Activated CD4-positive, alpha-beta T cell treated with anti-CD3 and anti-CD28 coated beads for 4 hours (primary cell): ENCODE results near the gene CRB2.
A peak's percentile ranks its signal among the peaks of the same experiment; 100 is the strongest.
"Not testable (repeated sequence)": the region's sequence is repeated elsewhere in the genome, so short reads cannot be mapped to it uniquely, and the experiment has no call there.

Source experiments
- DNase-seq, 2 donors: peaks; one replicate each; pipeline ENCODE4 v3.0.0-alpha.2; 2020

CRB2 gene

DNA sequence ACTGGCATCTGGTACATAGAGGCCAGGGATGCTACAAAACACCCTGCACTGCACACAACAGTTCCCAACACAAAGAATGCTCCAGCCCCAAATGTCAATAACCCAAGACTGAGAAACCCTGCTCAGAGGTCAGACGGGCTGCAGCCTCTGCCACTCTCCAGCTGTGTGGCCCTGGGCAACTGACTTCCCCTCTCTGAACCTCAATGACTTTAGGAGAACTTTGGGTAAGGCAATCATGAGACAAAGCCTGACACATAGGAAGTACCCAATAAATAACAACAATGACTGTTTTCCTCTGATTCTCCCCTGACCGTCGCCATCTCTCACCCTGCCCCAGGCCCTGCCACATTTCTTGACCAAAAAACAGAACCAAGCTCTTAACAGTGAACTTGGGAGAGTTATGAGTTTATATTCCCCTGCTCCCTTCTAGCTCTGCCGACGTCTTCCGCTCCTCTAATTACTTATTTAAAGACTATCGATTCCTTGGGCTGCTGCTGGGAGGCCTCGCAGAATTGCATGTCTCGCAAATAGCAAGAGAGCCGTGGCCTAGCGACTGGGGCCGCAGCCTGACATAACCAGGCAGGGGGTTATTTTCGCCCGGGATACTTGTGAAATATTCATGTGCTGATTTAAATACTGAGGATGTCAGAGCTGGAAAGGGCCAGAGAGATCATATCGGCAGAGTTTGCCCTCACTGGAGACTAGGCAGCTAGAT, 24.5 kb upstream of the CRB2 start:
- no peak for DNase-seq

DNA sequence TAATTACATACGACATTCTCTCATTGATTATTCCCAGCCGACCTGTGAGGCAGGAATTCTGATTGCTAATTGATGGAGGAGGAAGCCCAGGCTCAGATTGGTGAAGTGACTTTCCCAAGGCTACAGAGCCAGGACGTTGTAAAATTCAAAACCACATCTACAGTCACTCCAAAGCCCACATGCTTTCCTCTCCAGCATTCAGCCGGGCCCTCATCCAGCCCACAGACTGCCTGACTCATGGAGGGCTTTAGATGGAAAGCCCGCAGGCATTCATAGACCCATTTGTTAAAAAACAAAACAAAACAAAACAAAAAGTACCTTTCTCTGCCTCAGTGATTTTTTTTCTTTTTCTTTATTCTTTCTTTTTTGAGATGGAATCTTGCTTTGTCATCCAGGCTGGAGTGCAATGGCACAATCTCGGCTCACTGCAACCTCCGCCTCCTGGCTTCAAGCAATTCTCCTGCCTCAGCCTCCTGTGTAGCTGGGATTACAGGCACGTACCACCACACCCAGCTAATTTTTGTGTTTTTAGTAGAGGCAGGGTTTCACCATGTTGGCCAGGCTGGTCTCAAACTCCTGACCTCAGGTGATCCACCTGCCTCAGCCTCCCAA, 22.8 kb upstream of the CRB2 start:
- DNase-seq: not testable (repeated sequence)

DNA sequence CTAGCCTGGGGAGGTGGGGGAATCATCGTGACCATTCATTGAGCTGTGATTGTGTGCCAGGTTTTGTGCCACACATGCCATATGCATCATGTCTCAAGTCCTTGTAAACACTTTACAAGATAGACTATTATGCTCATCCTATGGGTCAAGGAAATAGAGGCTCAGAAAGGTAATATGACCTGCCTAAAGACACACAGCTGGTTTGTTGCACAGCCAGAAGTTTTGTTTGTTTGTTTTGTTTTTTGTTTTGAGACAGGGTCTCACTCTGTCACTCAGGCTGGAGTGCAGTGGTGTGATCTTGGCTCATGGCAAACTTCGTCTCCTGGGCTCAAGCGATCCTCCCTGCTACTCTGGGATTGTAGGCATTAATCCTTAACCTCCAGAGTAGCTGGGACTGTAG, 21.4 kb upstream of the CRB2 start:
- DNase-seq: no peak

DNA sequence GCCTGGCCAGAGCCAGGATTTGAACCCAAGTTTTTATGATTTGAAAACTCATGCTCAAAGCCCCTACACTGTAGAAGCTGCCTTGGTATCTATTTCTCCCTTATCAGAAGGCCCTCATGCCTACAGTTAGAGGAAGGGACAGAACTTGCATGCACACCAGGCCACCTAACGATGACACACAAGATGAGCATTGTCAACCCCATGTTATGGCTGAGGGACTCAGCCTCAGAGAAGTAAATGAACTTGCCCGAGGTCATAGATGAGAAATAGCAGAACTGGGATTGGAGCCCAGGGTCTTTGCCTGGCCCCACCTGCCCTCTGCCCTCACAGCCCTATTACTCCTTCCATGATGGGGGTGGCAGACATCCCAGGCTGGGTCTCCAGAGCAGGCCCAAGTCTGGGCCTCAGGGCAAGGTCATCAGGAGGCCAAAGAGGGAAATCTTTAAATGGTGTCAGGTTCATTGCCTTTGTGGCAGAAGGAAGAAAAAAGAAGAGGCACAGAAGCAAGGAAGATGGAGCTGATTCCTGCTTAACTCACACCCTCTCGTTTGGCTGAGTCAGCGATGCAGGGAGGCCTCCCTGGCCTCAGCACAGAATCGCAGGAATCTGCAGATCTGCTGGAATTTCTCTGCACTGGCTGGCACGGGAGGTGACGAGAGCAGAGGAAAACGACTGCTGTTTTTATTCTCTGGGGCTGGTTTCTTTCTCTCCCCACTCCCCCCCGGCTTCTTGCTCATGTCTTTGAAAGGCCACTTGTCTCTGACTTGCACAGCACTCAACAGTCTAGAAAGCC, 20.6 kb upstream of the CRB2 start:
- DNase-seq: no peak

DNA sequence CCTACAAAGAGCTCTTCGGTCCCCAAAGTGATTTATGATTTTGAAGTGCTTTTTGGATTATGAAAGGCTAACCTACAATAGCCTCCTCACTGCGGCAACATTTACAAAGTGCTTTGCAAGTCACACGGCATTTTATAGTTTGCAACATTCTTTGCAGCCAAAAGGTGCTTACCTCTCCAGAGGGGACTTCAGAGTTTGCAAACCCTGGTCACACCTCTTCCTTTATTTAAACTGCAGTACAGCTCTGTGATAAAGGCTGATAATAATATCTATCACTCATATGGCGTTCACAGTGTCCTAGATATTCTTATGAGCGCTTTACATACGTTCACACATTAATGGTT, 20.0 kb upstream of the CRB2 start:
- no peak for DNase-seq

DNA sequence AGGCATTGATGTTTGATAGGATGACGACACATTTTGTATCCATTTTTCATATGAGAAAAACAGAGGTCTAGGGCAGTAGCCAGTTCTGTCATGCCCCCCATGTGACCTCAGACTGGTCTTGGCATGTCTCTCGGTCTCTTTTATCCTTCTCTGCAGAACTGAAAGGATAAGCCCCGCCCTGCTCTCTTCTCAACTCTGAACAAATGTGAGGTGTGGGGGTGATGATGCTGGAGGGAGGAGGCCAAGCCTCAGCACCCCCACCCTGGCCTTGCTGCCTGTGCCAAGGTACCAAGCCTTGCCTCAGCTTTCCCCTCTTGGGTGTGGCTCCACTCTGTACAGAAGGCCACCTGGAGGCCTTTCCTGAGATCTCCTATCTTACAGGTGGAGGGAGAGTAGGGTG, 19.5 kb upstream of the CRB2 start:
- DNase-seq: no peak

DNA sequence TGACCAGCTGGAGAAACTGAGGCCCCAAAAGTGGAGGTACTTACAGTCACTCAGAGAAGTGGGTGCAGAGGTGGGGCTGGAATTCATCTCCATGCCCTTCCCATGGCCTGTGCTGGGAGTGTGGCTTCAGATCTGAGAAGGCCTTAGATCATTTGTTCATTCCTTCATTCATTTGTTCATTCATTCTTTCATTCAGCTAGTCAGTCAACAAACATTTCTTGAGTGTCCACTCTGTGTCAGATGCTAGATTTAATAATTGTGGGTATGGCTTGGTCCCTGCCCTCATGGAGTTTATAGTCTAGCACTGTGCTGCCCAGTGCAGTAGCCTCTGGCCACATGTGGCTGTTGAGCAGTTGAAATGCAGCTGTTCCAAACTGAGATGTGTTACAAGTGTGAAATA, 19.0 kb upstream of the CRB2 start:
- no peak for DNase-seq

DNA sequence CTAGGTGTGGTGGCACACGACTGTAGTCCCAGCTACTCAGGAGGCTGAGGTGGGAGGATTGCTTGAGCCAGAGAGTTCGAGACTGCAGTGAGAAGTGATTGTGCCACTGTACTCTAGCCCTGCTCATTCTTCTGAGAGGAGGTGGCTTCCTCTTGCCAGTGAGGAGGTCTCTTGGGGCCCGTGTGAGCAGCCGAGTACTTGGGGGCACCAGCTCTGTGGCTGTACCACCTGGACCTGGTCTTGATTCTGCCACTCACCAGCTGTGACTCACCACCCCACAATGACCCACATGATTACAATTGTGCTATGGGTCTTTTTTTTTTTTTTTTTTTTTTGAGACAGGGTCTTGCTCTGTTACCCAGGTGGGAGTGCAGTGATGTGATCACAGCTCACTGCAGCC, 18.0 kb upstream of the CRB2 start:
- no peak for DNase-seq

DNA sequence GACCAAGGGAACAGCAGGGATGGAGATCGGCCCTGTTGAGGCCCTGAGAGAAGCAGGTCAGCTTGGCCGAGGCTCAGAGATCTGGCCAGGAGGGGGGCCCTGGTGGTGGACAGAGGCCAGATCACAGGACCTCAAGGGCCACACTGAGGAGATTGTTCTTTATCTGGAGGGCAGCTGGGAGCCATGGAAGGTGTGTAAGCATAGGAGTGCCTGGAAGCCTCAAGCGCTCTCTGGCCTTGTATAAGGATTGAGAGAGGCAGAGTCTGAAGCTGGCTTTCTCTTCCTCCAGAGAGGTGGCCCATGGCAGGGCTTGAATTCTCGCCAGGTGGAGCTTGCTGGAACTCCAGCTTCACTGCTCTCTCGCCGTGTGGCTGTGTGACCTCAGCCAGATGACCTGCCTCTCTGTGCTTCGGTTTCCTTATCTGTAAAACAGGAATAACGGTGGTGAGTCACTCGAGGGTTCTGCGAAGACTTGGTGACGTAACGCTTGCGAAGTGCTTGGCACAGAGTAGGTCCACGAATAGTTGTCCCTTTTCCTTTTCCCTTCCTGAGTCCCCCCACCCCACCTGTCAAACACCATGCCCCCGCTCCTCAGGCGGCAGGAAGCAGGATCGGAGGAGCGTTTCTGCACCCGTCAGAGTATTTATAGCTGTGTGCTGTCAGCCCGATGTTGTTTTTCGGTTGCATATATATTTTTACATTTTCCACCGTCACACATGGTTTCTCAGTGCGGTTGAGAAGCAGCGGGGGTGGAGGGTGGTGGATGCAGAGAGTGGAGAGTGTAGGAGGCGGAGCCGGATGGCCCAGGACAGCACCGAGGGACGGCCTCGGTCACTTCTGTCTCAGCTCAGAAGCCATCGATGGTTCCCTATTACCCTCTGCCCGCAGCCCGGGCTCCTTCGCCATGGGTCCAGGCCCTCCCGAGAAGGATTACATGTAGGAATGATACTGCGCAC, 17.0 kb upstream of the CRB2 start:
- peak; percentile 55 to 64 for DNase-seq

DNA sequence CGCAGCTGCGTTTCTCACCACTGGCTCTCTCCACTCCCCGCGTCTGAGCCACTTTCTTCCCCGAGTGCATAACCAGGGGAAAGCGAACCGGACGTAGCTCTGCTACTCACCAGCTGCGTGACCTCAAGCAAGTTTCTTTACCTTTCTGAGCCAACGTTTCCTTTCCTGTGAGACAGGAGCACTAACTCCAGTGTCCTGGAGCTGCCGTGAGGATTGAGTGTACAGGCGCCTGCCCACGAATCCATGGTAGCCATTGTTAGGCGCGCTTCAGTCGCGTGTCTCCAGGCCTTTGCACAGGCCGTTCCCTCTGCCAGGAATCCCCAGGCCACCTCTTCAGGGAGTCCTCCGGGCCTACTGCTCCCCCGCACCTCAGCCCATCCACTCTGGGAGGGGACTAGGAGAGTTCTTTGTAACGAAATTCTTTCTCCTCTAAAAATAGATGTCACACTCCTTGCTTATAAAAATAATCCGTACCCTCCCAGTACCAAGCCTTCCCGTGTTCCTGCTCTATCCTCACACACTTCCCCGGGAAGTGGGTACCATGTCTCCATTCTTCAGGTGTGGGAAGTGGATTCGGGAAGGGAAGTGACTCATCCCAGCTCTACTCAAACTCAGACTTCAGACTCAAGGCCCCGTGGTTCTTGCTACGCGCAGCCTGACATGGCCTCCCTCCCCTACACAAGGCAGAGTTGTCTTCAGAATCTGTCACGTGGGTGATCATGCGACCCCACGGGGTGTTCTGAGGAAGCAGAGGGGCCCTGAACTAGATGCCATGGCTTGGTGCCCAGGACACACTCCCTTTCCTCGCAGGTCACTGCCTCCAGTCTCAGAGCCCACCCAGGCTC, 16.1 kb upstream of the CRB2 start:
- DNase-seq: peak in 1 of 2 donors; percentile 16

DNA sequence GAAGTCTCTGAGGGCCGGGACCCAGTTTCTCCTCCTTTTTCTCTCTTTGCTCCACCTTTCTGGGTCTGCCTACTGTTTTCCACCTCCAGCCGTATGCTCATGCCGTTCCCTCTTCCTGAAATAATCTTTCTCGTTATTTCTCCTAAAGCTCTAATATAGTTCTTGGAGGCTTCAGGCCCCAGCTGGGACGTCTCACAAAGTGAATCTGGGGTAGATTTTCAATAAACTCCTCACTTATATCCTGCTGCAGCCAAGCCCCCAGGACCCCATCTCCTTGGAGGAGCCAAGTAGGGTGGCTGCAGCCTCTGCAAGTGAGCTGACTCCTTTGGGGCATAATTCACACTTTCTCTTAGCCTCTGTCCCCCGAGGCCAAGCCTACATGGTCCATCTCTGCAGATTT, 14.2 kb upstream of the CRB2 start:
- no peak for DNase-seq

DNA sequence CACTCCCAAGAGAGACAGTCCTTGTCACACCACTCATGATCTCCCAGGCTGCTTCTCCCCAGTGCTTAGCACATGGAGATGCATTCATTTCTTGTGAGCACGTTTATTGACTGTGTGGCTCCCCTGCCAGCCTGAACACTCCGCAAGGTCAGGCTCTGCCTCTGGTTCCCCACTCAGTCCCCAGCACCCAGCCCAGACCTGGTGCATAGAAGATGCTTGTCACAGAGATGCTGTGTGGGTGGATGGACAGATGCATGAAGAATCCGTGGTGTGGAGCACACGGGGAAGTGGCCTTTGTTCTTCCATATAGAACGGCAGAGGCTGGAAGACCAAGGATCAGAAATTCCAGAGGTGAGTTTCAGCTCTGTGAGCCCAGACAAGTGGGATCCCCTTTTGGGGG, 13.8 kb upstream of the CRB2 start:
- DNase-seq: no peak

DNA sequence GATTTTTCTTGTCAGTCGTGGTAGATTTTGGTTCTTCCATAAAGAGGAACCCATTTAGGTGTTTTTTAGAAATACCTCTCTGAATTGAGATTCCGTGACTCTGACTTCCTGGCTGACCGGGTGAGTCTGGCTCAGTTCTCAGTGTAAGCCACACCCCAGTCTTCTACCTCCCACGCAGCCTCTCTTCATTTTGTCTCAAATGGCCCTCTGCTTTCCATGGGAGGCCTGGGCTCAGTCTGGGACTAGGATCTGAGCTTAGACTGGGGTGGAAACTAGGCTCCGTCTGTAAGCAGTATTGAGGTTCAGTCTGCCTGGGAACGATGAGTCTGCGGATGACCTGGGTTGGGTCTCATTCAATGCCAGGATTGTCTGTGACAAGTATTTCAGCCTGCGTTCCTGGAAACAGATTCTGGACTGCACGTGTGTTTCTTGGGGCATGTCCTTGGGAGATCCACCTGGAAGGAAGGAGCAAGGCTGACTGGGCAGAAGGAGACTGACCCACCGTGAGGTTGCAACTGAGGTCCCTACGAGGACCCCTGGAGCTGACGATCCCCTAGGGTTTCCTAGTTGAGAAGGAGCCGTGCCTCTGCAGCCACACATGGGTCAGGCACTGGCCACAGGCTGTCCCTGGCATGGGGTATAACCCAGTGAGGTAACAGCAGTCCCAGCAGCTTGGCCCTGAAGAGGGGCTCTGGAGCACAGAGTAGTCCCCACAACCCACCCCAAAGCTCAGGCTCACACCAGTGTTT, 12.4 kb upstream of the CRB2 start:
- DNase-seq: no peak

DNA sequence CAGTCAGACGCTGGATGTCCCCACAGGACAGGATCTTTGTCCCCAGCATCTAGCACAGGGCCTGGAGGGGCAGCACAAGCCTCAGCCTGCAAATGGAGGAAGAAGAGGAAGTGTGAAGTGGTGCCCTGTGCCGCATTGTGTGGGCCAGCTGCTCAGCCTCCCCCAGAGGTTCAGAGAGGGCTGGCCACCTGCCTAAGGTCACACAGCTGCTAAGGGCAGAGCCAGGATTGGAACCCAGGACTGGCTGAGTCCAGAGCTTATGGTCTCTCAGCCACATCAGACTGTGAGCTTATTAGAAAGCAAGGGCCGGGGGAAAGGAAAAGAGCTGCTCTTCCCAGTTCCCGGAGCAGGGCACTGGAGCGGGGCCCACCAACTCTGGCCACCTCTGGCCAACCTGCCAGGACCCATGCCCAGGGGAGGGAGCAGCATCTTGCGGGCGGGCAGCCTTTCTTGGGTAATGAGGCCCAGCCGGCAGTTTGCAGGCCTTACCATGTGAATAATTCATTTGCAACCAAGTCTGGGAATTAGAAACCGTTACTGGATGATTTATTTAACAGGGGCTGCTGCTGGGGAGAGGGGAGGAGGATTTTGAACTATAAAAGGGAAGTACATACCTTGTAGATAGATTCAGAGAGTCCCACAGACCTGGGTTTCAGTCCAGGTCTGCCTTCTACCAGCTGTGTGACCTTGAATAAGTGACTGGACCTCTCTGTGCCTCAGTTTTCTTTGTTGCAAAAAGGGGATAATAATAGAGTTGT, 11.6 kb upstream of the CRB2 start:
- no peak for DNase-seq

DNA sequence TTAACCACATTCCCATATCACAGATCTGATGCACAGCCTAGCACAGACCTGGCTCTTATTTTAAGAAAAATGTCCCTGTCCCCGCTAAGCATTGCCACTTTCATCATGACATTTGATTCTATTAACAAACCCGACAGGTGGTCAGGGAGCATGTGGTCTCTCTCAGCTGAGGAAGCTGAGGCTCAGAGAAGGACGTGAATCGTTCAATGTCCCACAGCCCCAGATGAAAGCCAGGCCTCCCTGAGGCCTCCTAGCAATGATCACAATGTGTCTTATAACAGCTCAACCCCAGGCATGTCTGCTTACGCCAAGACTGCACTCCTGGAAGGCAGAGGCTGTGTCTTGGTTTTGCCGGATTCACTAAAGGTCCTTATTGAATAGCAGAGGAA, 10.4 kb upstream of the CRB2 start:
- no peak for DNase-seq

DNA sequence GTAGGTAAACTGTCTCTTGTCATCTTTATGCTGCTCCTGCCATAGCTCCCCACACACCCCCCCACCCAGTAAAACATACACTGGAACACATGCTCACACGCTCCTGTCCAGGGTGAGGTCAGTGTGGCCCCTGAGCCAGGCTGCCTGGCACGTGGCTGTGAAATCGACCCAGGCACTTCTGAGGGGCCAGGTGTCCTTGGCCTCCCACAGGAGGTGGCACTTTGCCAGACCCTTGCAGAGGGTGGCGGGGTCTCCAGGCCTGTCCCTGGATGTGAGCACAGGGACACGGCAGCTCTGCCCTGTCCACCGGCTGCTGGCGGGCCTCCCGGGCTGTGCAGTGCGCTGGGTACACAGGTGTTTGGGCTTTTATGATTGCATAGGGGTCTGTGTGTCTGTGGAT, 10.0 kb upstream of the CRB2 start:
- DNase-seq: no peak

DNA sequence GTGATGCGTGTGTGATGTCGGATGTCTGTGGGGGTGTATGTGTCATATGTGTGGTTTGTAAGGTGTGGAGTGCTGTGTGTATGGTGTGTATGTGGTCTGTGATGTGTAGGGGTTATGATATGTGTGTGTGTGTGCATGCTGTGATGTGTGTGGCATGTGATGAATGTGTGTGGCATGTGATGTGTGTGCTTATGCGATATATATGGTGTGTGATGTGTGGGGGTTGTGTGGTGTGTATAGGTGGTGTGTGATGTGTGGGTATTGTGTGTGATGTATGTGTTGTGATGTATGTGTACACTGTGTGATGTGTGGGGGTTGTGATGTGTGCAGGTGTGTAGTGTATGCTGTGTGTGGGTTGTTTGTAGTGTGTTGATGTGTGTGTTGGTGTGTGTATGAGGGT, 9.2 kb upstream of the CRB2 start:
- no peak for DNase-seq

DNA sequence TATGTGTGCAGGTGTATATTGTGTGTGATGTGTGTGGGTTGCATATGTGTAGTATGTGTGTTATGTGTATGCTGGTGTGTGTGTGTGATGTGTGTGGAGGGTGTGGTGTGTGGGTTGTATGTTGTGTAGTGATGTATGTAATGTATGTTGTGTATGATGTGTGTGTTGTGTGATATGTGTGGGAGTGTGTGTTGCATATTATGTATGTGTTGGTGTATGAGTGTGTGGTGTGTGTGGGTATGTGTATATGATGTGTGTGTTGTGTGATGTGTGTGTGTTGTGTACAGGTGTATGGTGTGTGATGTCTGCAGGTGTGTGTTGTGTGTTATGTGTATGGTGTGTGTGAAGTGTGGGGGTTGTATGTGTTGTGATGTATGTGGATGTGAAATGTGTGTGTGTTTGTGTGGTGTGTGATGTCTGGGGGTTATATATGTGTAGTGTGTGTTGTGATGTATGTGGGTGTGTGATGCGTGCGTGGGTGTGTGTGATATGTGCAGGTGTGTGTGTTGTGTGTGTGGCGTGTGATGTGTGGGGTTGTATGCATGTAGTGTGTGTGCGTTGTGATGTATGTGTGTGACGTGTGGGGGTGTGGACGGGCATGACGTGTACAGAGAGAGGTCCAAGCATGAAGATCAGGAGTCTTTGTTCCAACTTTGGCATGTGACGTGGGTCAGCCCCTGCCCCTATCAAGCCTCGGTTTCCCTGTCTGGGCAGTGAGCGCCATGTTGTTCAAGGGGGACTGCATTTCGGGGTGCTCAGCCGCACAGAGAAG, 8.5 kb upstream of the CRB2 start:
- DNase-seq: no peak

DNA sequence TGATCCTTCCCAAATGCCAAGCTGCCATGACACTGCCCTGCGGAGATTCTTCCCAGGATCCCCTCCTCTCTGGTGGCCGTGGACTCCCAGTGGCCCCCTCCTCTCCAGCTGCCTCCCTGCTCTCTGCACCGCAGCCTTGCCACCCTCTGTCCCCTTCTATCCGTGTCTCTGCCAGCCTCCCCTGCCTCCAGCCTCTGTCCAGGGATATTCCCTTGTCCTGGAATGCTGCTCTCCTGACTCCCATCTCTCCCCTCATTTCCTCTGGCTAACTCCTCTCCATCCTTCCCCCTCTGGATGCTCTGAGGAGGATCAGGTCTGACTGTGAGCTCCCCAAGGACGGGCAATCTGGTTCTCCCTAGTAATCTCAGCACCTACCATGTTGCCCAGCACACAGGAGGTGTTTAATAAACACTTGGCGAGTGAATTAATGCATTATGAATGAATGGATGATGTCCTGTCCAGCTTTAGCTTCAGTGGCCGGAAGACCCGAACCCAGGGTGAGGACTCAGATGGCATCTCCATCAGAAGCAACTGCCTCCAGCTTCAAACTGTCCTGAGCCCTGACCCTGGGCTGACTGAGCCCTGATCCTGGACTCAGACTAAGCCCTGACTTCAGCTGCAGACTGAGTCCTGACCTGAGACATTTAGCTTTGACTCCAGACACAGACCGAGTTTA, 7.5 kb upstream of the CRB2 start:
- DNase-seq: no peak
